Stimulated activated CD8-positive, alpha-beta memory T cell treated with anti-CD3 and anti-CD28 coated beads, Interleukin-15, amount 100 ng/mL, for 1 hour (primary cell): ENCODE results near the gene ACSL6.
A peak's percentile ranks its signal among the peaks of the same experiment; 100 is the strongest.

Source experiments
- DNase-seq: peaks from one replicate; pipeline ENCODE4 v3.0.0-alpha.2; 2020; ENCODE audit warnings: low read depth

Gene ACSL6

DNA sequence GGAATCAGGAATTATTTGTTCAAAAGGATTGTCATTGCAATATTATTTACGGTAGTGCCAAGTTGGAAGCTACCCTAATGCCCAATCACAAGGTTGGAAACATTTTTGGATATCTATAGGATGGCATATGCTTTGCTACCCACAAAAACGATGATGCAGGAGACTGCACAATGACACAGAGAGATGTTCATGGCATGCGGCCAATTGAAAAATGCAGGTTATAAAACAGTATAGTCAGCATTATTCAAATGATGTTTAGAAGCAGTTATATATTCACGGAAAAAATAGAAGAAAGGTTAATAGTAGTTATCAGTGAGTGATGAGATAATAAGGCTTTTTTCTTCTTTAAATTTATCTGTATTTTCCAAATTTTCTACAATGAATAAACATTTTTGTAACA is 5.9 kb upstream of the ACSL6 start:
- DNase-seq, result no peak

DNA sequence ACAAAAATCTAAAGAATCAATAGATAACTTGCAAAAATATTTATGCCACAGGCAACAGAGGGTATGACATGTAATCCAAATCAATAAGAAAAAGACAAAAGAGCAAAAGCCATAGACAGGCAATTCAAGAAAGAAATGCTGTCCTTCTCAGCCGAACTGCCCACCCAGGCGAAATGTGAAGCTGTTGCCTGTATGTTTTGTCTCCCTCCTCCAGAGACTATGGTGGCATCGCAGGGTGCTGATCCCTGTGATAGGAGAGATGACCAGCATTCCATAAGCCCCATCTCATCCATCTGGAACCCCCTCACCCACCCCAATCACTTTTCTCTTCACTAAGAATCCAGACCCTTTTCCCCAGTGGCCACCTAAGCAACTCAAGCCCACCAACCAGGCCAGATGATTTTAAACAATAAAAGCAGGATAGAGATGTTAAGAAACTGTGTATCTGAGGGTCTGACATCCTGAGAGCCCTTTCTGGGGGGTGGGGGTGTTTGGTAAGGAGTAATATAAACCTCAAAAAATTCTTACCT is 5.3 kb upstream of the ACSL6 start:
- no peak for DNase-seq

DNA sequence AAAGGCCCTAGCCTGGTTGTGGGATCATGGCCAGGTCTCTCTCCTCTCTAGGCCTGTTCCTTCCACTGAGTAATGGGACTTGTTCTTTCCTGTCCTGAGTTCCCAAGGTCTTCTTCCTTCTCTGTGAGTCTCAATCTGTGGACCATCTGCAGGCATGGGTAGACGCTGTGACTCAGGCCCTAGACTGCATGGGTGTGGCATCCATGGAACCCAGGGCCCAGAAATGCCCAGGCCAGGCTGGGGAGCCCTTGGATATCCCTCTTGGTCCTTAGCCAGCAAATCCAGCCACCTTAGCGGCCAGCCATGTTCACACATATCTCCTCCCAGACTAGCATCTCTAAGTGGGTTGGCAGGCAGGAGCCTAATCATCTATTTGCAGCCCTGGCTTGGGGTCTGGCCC is 2.3 kb upstream of the ACSL6 start:
- DNase-seq, result no peak

DNA sequence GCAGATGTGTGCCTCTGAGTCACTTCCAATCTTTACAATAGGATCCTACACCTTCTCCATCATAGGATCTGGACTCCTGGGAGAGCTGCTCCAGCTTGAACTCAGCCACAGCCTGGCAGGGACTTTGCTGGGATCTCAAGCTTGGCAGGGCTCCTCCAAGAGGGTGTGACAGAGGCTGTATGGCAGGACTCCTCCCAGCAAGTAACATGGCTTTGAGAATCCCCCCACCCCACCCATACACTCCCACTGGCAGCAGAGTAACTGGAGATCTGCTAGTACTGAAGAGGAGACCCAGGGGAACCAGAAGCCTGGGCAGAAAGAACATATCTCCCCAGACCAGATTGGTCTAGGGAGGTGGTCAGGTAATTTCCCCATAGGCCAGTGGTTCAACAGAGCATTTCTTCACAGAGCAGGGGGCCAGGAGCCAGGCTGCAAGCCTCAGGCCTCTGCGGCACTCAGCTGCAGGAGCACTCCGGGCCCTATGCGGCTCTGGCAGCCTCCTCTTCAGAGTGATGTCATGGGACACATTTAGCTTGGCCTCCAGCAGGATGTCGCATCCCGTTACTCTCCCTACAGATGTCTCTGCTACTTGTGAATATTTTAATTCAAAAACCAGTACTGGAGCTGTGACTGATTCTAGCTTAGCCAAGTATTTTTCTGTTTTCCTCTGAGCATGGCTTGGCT is 1.7 kb upstream of the ACSL6 start:
- DNase-seq, result no peak

DNA sequence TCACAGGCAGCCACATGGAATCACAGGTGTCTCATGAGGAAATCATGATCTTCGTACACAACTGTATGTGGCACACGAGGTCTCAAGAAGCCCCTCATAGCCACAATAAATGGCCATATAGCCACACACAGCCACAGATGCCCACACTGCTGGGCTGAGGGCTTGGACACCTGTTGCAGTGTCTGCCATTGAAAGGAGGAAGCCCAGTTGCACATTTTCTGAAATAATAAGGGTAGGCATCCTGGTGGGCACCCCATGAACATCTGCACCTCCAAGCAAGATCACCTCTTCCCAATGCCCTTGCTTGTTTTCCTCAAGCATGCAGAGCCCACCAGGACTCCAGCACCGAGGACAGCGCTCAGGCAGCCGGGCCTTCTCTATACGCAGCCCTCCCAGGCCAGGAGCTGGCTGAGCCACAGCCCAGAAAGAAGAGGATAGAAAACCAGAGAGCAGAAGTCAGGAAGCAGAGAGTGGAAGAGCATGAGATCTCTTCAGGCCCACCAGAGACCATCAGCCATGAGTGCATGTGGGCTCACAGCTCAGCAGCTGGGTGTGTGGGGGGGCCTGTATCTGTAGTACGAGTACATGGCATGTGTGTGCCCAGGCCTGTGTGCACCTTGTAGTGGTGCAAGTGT is 1.0 kb upstream of the ACSL6 start:
- no peak for DNase-seq

DNA sequence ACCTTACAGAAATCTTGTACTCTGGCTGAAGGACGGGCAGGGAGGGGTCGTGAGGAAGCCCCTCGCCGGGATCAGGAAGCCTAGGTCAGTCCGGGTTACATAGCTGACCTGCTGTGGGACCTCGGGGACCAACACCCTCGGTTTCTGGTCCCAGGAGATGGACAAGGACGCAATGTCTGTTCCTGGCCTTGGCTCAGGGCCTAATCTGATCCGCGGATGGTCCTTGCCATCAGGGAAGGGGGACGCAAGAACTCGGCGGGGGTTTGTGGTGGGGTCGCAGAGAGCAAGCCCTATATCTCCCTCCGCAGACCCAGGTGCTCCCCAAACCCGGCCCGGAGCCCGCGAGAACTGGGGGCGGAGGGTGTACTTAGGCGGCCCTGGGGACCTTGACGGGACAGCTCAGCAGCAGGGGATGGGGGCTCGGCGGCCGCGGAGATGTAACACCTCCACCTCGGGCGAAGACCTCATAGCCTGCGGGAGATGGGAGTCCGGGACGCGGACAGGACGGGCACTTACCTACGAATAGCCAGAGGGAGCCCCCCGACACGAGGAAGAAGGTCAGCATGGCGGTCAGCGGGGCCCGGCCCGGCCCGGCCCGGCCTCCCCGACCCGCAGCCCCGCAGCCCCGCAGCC is 353 bp downstream of the ACSL6 start:
- DNase-seq, result no peak

DNA sequence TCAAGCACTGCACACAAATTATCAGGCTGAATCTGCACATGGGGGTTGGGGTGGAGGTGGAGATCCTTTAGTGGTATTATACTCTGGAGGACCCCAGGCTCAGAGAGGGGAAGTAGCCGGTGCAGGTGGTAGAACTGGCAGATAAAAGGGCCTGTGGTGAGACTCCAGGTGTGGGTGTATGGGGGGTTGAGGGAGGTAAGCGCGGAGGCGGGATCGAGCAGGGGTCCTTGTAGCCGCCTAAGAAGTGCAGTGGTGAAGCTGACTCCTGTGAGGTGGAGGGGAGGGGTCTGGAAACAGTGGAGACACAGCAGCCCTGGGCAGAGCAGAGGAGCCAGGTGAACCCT is 841 bp downstream of the ACSL6 start:
- no peak for DNase-seq

DNA sequence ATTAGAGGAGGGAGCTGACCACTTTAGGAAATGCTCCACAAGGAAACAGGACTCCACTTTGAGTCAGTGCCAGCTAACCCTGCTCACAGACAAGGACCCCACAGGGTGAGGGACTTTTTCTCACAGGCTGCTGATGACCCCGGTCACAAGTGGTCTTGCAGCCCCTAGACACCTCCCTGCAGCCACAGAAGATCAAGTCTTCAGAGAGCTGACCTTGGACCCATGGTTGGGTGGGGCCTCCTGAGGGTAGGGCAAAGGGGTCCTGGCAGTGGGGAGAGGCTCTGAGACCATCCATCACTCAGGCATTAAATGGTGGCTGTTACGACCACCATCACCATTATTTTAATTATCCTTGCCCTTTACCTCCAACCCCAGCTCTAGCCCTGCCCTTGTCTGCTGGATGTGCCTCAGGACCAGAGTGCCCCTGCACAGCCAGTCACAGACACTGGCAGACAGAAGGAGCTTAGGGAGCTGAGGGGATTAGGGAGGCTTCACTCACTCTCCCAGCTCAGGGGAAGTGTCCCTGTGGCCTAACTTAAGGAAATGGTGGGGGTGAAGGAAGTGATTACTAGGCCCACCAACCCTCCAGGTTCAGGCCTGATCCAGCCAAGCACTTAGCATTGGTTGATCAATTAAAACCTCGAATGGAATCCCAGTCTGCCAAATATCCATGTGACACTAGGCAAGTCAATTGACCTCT is 1.6 kb downstream of the ACSL6 start:
- DNase-seq, result no peak

DNA sequence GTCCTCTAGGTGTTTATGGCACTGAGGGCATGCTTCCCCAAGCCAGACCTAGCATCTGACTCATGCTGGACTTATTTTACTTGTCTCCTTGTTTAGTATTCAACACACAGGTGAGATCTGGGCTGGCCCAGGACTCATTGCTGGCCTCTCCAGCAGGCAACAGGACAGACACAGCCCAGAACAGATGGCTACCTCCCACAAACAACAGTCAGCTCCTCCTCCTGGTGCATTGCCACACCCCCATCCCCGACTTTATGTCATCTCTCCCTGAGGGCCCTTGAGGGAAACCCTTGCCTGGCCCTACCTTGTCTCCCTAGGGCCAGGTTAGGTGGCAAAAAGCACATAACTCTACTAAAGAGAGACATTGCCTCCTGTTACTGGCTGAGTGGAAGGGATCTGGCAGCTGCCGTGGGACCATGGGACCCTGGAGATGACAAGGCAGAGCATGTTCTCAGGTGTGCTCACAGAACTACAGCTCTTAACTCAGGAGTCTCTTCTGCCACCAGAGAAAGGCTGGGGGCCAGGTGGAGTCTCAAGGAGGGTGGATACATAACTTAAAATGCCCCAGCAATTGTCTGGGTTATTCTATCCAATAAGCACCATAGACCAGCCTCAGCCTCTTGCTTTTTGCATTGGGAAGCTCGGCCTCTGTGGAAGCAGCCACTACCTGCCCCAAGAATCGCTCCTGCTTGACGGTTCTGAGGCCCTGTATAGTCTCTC is 2.3 kb downstream of the ACSL6 start:
- no peak for DNase-seq

DNA sequence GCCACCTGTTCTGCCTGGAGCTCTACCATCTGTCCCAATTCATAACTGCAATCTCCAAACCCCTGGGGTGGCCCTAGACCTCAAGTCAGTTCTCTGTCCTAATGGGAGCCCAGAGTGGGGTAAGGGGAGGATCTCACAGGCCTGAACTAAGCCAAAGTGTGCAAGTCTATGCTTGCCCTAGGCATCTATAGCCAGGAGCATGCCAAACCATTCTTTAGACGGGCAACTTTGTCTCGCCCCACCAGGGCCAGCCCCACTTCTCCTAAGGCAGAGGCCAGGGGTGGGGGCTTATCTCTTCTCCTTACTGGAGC is 3.3 kb downstream of the ACSL6 start:
- DNase-seq, result no peak

DNA sequence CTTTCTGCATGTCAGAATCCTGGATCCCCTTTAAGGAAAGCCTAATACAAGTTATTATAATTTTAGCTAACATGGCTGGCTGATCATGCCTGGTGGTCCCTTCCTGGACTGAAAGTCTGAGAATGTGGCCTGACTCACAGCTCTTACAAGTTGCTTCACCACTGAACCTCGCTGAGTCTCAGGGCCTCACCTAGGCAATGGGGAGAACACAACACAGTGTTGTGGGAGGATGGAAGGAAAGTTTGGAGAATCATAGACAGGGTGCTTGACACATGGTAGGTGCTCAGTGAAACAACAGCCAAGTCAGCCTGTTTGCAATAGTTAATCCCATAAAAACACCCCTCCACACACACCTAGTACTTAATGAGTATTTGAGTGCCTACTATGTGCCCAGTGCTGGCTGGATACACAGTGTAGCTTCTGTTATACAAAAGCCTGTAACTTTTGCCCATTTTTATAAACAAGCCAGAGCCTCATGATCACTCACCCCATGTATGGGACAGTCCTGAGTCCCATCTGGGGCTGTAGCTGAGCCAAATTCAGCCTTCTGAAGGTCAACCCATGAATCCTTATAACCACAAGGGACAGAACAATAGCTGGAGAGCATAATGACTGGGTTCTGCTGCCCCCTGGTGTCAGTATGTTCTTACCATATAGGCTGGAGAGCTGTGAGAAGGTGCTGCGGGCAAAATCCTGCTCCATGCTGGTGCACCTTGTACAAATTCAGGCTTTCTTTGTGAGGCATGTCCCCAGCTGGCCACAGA is 3.9 kb downstream of the ACSL6 start:
- peak; percentile 71 for DNase-seq

DNA sequence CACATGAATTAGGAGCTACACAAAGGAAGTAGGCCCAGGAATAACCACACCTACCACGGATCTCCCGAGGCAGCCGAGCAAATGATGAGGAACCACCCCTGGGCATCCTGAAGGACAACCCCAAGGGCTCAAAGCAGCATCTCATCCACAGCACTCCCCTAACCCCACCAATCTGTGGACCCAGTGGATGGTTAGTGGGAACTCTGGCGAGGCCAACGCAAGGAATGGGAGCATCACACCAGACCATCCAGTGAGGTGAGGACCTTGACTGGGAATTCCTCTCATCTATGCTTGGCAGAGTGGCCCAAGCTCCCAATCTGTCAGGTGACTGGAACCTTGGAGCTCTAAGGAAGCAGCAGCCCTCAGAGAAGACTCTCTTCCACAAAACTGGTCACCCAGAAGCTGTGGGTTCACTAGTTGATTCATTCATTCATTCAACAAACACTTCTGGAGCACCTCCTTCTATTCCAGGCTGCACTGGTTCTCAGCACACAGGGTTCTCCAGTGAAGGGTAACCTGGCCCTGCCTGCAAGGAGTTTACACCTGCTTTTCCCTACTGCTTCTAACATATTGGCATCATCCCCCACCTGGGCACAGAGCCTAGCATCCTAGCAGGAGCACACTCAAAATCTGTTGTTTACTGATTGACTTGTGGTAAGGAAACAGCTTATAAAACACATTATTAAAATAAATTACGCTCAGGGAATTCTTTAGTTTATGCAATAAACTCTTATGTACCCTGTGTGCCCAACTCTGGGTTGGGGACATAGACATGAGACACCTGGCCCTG is 4.9 kb downstream of the ACSL6 start:
- no peak for DNase-seq

DNA sequence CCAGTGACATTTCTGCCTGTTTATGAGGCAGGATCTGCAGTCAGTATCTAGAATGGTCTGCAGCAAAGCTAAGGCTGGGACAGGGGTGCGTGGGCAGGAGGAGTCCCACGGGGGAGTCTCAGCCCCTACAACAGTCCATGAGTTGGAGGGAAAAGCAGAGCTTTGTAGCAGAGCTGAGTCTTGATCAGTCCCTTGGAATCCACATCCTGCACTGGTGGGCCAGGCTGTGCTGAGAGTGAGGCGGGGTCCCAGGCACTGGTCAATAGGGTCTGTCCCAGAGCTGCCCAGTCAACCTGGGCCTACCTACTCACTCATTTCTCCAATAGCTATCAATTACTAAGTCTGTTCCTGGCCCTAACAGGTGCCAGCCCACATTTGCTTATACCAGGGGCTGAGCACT is 5.9 kb downstream of the ACSL6 start:
- no peak for DNase-seq

DNA sequence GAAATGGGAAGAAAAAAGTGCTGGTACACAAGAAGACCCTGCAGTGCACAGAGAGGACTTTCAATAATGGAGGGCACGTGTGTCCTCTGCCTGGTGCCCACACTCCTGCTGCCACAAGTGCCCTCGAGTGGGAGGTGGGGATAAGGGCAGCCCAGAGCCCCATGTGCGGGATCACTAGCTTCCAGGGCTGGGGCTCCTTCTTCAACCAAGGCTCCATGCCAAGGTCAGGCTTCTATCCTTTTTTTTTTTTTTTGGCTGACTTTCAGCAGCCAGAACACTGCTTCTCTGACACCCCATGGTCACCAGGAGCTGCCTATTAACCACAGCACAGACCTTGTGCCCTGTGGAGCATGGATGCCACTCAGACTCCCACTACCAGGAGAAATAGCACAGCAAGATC is 7.5 kb downstream of the ACSL6 start:
- DNase-seq, result no peak

DNA sequence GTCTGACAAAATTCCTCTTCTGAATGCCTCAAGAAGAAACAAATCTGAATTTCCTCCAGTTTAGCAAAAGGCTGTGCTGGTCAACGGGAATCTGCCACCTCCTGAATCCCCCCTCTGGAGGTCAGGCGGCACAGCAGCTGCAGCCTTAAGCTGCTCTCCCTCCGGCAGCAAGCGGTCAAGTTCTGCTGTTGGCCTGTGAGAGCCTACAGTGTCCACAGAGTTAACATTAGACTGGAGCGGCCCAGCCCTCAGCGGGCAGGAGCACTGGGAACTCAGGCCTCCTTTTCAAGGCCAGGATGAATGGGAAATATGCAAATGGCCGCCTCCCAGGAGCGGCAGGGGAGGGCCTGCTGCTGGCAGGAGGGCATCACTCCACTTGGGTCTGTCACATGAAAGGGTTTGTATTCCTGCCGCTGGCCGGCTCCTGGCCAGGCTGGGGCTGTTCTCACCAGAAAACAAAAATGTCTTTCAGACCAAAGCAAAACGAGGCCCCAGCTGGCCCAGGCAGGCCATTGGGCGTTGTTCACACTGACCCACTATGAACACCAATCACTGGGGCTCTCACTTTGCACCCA is 8.2 kb downstream of the ACSL6 start:
- DNase-seq, result no peak

DNA sequence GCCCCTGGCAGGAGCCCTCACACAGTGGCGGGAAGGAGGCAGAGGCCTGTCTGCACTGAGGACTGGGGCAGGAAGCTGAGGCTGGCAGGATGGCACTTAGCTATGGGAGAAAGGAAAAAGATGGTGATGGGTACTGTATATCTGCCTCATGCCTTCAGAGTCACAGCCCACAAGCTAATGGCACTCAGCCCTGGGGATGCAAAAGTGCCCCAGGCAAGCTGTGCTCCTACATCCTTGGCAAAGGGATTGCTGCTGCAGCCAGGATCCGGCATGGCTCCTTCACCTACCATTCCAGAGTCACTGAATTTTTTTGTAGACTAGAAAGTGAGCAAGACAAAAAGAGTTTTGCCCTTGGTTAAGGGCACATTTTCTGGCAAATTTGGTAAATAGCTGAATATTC is 8.7 kb downstream of the ACSL6 start:
- no peak for DNase-seq

DNA sequence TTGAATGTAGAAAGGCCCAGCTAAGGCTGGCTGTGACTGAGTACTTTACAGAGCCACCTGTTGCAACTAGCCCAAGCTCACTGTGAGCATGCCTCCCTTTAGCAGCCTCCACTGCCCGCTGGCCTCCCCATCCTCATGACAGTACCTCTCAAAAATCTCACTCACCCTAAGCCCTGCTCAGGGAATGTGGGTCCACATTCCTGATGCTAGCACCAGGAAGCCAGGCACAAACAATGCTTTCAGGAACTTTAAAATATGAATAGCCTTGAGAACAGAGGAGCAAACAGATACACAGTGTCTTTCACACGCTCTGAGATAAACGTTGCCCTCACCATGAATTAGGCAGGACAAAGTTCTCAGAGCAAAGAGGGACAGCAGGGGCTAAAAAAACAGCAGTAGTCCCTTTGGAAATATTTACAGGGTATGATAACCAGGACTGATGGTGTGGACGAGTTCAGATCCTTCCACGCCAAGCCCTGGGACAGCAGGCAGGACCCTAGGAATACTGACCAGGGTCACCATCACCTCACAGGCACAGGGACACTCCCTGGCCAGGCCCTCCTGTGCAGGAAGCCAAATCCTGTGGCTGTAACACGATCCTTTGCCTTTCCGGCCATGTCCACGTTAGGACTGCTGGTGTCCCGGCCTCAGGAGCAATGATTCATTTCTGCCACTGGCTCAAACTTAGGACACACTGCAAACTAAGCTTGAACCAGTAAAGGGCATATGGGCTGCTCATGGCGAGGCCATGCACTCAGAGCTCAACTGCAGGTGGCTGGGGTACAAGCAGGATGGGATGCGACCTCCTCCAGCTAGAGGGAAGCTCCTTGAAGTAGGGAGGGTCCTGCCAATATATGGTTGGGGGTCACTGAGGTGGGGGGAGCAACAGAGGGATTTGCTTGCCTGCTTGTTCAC is 9.6 kb downstream of the ACSL6 start:
- DNase-seq, result no peak

DNA sequence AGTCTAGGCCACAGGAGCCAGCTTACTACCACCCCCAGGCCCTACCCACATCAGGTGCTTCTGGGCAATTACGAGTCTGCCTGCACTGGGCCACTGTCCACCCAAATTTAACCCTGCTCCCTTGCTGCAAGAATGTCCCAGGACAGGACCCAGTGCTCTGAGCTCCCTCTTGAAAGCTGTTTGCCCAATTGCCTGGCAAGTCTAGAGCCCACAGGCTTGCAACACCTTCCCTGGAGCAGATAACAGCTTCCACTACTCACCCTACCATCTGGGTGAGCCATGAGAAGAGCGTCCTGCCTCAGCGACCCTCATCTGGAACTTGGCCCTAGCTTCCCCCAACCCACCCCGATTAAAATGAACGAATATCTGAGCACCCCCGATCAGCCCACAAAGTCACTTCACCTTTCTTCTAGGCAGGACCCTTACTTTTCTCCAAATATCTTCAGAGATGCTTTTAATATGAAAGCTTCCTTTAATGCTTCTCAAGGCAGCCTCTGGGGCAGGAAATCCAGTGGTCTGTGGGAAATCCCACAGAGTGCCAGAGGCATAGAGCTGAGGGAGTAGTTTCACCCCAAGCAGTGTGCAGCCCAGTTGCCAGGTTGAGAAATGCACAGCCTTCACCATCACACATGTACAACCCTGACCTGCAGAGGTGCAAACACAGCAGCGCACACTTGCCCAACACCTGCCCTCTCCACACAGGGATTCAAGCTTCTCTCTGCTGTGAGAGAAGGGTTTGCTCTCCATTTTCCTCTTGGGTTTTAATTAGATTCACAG is 10.6 kb downstream of the ACSL6 start:
- no peak for DNase-seq

DNA sequence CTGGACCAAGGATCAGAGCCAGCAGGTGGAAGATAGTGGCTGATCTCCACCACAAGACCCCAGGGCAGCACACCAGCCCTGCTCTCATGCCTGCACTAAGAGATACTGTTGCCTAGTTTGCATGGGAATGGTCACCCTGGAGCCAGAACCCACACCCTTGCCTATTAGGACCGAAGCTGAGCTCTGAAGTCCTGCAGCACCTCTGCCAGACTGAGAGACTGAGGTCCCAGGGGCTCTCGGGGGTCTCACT is 11.3 kb downstream of the ACSL6 start:
- no peak for DNase-seq
